Adrenal gland (tissue), 12 donors: ENCODE data around the gene CAMTA1. TPM values are rescaled to one million over a fixed set of nuclear protein-coding genes. Genes with fewer than 3 reads are reported as not detected.
A peak's percentile ranks its signal among the peaks of the same experiment; 100 is the strongest.

Experiments
- DNase-seq, 7 donors: peaks; one replicate each; pipeline ENCODE4 v3.0.0-alpha.2; 2019 to 2020
- H3K27ac ChIP-seq, 5 donors: fragments of 200-600 bp; sonication (generic) in 4 of 5; 1 replicate in 3 of 5; 2 replicates in 2 of 5; pipeline versions ENCODE4 v1.5.1 to v1.8.0; 2016 to 2020; ENCODE audit warnings: mild to moderate bottlenecking in 1 of 5
- H3K27me3 ChIP-seq: fragments of 200-600 bp; 2 replicates; pipeline ENCODE4 v1.8.0; 2021
- H3K36me3 ChIP-seq, 2 donors: fragments of 200-600 bp; replicated peaks in 1 of 2; 1 replicate in 1 of 2; 2 replicates in 1 of 2; pipeline versions ENCODE4 v1.5.1 to v1.8.0; 2018 to 2022
- H3K4me1 ChIP-seq, 2 donors: fragments of 200-600 bp; replicated peaks in 1 of 2; 1 replicate in 1 of 2; 2 replicates in 1 of 2; pipeline versions ENCODE4 v1.5.1 to v1.8.0; 2018 to 2021
- H3K4me3 ChIP-seq, 4 donors: fragments of 200-600 bp; sonication (generic) in 3 of 4; one replicate each; pipeline ENCODE4 v1.5.1; 2016 to 2018
- H3K9me3 ChIP-seq, 3 donors: fragments of 200-600 bp; sonication (generic) in 1 of 3; replicated peaks in 1 of 3; 1 replicate in 2 of 3; 2 replicates in 1 of 3; pipeline versions ENCODE4 v1.5.1 to v1.8.0; 2016 to 2021
- POLR2A ChIP-seq, 2 donors: fragments of 450-650 bp; IDR thresholded peaks; one replicate each; pipeline ENCODE4 v1.6.1; 2017; ENCODE audit warnings: antibody characterized with exemption in 2 of 2, mild to moderate bottlenecking in 2 of 2, moderate library complexity in 1 of 2
- WGBS, 4 donors: extraction: QIAGEN DNeasy Blood & Tissue Kit in 2 of 4; methylation state at CpG; one replicate each; pipeline versions ENCODE4 v1.1.5 to v1.1.7; 2013 to 2017; 5-methylcytosine and 5-hydroxymethylcytosine counted together
- intact Hi-C, 2 donors: fragments of 100-400 bp; cut with DNase I; formaldehyde crosslinking; loops; one replicate each; pipeline versions ENCODE4 v1.14.1 to v1.15.0; 2022 to 2023
- polyA plus RNA-seq, 3 donors: library from polyadenylated mRNA; stranded (reverse); fragments of 200-250 nt in 2 of 3; fragments of 350-450 nt in 1 of 3; fragmentation: Illumina TruSeq in 1 of 3; extraction: RNeasy Lipid Tissue Mini Kit (QIAGEN cat#74804) in 1 of 3; gene quantifications; one replicate each; pipeline ENCODE4 v1.2.3, GENCODE V29; 2013 to 2014
- total RNA-seq, 9 donors: library from RNA; depleted of rRNA in 4 of 9; stranded (reverse); fragments of >200 nt in 4 of 9; fragments of 120-200 nt in 1 of 9; fragmentation: NEBNext Ultra II Directional in 1 of 9; extraction: Animal tissue kit (Norgen Biotek cat#: 25700) in 1 of 9; gene quantifications; one replicate each; pipeline versions ENCODE4 v1.1.0 to v1.2.4, GENCODE V29; 2013 to 2023
- TF ChIP-seq, protein P1 (sequence below), 6 experiments: fragments of 450-650 bp in 4 of 6; fragments of 200-600 bp in 2 of 6; sonication (generic) in 1 of 6; IDR thresholded peaks; 1 replicate in 5 of 6; 2 replicates in 1 of 6; pipeline versions ENCODE4 v1.5.1 to v1.8.0; 2016 to 2021; ENCODE audit warnings: antibody characterized with exemption in 6 of 6, mild to moderate bottlenecking in 2 of 6, moderate library complexity in 1 of 6
- donor health status: healthy with polysubstance abuse.
- donor health status: Bipolar disorder and iron deficiency.
- donor health status: DM: yes; HTN: yes; CAD: no.
- donor health status: DM: no; HTN: no; CAD: no.
- donor health status: DM: no; HTN: no; CAD: no.
- donor health status: DM: yes; HTN: yes; CAD: no.

CAMTA1 gene
- total and polyA plus RNA-seq, 12 donors = 62.9 to 141 (median 96.9) TPM

DNA sequence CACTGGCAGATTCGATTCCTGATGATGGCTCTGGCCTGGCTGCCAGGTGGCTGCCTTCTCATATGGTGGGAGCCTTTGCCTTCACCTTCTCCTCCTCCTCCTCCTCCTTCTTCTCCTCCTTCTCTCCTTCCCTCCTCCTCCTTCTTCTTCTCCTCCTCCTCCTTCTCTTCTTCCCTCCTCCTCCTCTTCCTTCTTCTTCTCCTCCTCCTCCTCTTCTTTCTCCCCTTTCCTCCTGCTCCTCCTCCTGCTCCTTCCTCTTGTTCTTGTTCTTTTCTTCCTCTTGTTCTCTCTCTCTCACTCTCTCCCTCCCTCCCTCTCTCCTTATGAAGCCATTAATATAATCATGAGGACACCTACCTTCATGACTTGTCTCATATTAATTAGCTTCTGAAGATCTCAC lies 278.7 kb downstream of the CAMTA1 start:
- intact Hi-C loops = no loop called here

DNA sequence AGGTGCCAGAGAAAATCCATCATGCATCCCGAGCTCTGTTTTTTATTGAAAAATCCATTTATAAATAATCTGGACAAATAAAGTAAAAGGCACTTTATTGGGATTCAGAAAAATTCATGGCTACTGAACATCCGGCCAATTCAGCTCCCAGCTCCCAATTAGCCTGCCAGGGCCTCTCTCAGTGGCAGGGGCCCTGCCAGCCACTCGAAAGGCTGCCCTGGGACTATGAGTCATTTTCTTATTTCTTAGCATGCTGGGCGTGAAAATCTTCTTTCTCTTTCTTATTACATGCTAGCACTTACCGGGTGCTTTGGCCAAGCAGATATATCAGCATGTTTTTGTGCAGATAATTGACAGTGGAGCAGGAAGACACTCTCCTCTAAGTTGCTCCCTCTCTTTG lies 283.3 kb downstream of the CAMTA1 start:
- WGBS, 4 donors = 88 to 95% (median 92%) methylated on average over 5 of the region's 5 CpGs
- Histone ChIP-seq H3K9me3 (no peaks in the 10 kb centered on the region), H3K27ac (no peak overlapping the region), H3K27me3 (no peaks in the 10 kb centered on the region), H3K4me3 (no peak overlapping the region), H3K36me3 (no peaks in the 10 kb centered on the region), H3K4me1 (peaks cover 0 to 5% of the 10 kb centered on the region in 2 donors)
- intact Hi-C loops = loop anchor here in 1 of 2 donors (5.0 kb wide), 2 partner anchors 176 to 351 kb away; no protein-coding TSS in a partner anchor
- TF ChIP-seq, protein P1, sequence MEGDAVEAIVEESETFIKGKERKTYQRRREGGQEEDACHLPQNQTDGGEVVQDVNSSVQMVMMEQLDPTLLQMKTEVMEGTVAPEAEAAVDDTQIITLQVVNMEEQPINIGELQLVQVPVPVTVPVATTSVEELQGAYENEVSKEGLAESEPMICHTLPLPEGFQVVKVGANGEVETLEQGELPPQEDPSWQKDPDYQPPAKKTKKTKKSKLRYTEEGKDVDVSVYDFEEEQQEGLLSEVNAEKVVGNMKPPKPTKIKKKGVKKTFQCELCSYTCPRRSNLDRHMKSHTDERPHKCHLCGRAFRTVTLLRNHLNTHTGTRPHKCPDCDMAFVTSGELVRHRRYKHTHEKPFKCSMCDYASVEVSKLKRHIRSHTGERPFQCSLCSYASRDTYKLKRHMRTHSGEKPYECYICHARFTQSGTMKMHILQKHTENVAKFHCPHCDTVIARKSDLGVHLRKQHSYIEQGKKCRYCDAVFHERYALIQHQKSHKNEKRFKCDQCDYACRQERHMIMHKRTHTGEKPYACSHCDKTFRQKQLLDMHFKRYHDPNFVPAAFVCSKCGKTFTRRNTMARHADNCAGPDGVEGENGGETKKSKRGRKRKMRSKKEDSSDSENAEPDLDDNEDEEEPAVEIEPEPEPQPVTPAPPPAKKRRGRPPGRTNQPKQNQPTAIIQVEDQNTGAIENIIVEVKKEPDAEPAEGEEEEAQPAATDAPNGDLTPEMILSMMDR (IDR thresholded peaks at IDR 0.05) = no peak
- DNase-seq = no peak

More for the DNA sequence above, 278.7 kb downstream of the CAMTA1 start:
- no peak for DNase-seq
- TF ChIP-seq POLR2A (IDR thresholded peaks at IDR 0.05) = no peak
- TF ChIP-seq, protein P1 (IDR thresholded peaks at IDR 0.05) = no peak
- H3K4me1 ChIP-seq = no peaks in the 10 kb centered on the region
- no peaks in the 10 kb centered on the region for H3K36me3 ChIP-seq
- no peak overlapping the region for H3K4me3 ChIP-seq
- no peaks in the 10 kb centered on the region for H3K27me3 ChIP-seq
- H3K9me3 ChIP-seq = no peaks in the 10 kb centered on the region
- H3K27ac ChIP-seq = no peak overlapping the region
- 65 to 94% (median 84%) methylated on average over 1 of the region's 1 CpG for WGBS, 4 donors

DNA sequence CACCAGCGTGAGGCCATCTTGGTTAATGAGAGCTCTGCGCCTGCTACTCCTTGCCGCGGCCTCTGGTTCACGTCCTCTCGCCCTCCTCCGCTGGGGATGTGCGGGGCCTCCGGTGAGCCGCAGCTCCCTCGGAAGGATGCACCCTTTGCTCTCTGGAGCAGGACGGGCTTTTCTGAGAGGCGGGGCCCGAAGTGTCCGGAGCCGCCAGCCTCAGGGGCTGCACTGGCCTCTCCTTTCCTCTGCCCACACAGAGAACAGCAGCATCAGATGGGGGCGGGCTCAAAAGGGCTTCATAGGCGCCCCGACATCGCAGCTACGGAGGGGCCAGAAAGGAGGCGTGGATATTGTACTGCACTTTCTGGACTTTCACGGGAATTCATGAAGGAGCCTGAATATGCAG lies 284.7 kb downstream of the CAMTA1 start:
- peak in 1 of 7 donors; percentile 56 for DNase-seq
- no peaks in the 10 kb centered on the region for H3K36me3 ChIP-seq
- H3K4me3 ChIP-seq = peak overlapping the region in 2 of 4 donors; percentile 16
- H3K27me3 ChIP-seq = no peaks in the 10 kb centered on the region
- H3K27ac ChIP-seq = peak overlapping the region in 1 of 5 donors; percentile 52
- H3K4me1 ChIP-seq = peaks cover 0 to 5% of the 10 kb centered on the region in 2 donors
- no peak for TF ChIP-seq POLR2A (IDR thresholded peaks at IDR 0.05)
- TF ChIP-seq, protein P1 (IDR thresholded peaks at IDR 0.05) = no peak
- 24 to 43% (median 35%) methylated on average over 15 to 23 of the region's 23 CpGs for WGBS, 4 donors
- H3K9me3 ChIP-seq = no peaks in the 10 kb centered on the region
- intact Hi-C loops = loop anchor here (5.0 to 10.0 kb wide), 4 partner anchors 178 to 353 kb away; partner anchors contain the start of gene CAMTA1 (in 1 of the 2)

DNA sequence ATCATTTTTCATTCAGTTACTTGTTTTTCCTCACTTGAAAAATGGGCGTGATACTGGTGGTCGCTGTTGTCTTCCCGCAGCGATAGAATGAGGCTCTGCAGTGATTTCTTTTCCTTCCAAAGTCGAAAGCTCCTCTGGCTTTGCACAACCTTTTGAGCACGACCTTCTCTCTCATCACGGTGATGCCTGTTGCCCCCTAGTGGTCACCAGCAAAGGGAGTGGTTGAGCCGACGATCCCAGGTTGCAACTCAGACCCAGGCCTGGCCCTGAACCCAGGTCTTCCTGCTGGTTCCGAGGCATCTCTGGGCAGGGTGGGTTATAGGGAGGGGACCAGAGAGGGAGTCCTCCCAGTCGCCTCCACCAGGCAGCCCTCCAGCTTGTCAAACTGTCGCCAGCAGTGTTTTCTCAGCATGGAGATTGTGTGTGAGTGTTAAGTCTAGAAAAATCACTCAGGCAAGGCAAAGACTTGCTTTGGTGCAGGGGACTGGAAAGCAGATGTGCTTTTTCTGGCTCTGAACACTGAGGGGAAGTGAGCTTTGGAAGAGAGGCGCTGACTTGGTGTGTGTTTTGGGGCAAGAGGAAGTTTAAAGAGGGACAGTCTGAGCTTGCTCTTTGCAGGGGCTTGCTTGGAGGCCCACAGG lies 285.3 kb downstream of the CAMTA1 start:
- no peak for TF ChIP-seq POLR2A (IDR thresholded peaks at IDR 0.05)
- TF ChIP-seq, protein P1 (IDR thresholded peaks at IDR 0.05) = peak; percentile 72 to 81 (median 78)
- Histone ChIP-seq H3K9me3 (no peaks in the 10 kb centered on the region), H3K4me1 (peaks cover 0 to 5% of the 10 kb centered on the region in 2 donors), H3K36me3 (no peaks in the 10 kb centered on the region), H3K27me3 (no peaks in the 10 kb centered on the region), H3K4me3 (peak overlapping the region in 2 of 4 donors; percentile 16), H3K27ac (peak overlapping the region in 1 of 5 donors; percentile 52)
- intact Hi-C loops = loop anchor here (5.0 to 10.0 kb wide), 2 partner anchors 278 to 286 kb away; partner anchors contain the start of gene CAMTA1 (in 1 of the 2)
- WGBS, 4 donors = 13 to 21% (median 14%) methylated on average over 9 to 13 of the region's 13 CpGs
- DNase-seq = peak; percentile 64 to 86 (median 73)
